ENCODE data around the gene ANKRD24. TPM values are rescaled to one million over a fixed set of nuclear protein-coding genes. Genes with fewer than 3 reads are reported as not detected.

ANKRD24 gene
- total and polyA plus RNA-seq, 2 experiments from 2014 or later: 6.2 to 7.4 TPM

DNA sequence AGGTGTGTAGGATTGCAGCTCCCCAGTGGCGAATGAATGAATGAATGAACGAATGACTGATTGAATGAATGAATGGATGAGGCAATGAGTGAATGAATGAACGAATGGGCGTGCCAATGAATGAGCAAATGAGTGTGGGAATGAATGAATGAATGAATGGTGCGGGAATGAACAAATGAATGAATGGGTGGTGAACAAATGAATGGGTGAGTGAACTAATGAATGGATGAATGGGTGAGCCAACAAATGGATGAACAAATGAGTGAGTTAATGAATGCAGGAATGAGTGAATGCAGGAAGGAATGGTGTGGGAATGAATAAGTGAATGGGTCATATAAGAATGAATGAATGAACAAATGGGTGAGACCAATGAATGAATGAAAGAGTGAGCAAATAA, 14.7 kb downstream of the ANKRD24 start:
- Histone ChIP-seq H3K4me1 (ENCODE audit: low read depth) (no peaks in the 10 kb centered on the region), H3K9me3 (ENCODE audit: low read depth) (no peaks in the 10 kb centered on the region), H3K36me3 (no peaks in the 10 kb centered on the region), H3K4me3 (no peak overlapping the region), H3K27me3 (peaks cover 55% of the 10 kb centered on the region), H3K27ac (no peak overlapping the region)
- no peak for TF ChIP-seq CTCF (IDR thresholded peaks at IDR 0.05; ENCODE audit: low read depth, low read length)
- no peak for DNase-seq (ENCODE audit: low read depth in 1 of 2, low spot score in 1 of 2)

DNA sequence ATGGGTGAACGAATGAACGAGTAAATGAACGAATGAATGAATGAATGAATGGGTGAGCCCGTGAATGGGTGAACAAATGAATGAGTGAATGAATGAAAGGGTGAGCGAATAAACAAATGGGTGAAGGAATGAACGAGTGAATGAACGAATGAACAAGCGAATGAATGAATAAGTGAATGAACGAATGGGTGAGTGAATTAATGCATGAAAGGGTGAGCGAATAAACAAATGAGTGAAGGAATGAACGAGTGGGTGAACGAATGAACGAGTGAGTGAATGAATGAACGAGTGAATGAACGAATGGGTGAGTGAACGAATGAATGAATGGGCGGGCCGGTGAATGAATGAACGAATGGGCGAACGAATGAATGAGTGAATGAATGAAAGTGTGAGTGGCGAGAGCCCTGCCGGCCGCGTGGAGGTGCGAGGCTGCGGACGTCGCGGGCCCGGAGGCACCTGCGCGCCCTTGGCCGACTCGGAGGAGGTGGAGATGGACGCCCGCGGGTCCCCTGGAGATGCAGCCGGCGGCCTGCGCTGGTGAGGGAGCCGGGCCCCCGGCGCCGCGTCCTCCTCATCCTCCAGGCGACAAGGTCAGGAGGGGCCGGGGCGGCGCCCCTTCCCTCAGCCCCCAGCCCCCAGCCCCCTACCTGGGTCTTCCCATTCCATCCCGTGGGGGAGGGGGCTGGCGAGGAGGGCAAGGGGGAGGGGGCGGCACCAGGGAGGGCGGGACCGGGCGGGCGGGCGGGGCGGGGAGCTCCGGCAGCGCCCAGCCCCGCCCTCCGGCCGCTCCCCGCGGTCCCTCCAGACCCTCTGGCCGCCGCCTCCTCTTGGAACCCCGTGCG, 15.4 kb downstream of the ANKRD24 start:
- no peaks in the 10 kb centered on the region for H3K9me3 ChIP-seq (ENCODE audit: low read depth)
- DNase-seq (ENCODE audit: low read depth in 1 of 2, low spot score in 1 of 2): peak in 1 of 2 donors; percentile 56
- peaks cover 55% of the 10 kb centered on the region for H3K27me3 ChIP-seq

DNA sequence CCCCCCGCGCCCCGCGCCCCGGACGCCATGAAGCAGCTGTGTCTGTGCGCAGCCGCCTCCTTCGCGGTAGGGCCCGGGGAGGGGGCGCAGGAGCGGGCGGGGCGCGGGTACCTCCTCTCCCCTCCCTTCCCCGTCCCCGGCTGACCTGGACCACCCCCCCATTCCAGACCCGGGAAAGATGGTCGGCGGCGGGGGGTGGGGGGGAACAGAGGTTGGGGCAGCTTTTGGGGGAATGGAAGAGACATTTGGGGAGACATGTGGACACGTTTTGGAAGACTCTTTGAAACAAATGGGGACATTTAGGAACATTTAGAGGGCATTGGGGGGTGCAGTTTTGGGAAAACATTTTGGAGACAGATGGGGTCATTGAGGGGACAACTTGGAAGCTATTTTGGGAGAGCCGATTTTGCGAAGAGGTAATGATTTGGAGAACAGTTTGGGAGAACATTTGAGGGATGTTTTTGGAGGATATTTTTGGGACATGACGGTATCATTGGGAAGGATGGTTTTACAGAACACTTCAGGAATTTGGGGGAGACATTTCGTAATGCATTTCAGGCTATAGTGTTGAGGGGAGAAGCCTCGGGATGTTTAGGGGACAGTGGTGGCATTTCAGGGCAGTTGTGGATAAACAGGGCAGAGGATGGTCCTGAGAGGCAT, 16.1 kb downstream of the ANKRD24 start:
- H3K27me3 ChIP-seq: peaks cover 55% of the 10 kb centered on the region
- no peak for DNase-seq (ENCODE audit: low read depth in 1 of 2, low spot score in 1 of 2)
- H3K4me3 ChIP-seq: peak overlapping the region; percentile 43

More for the DNA sequence above, 15.4 kb downstream of the ANKRD24 start:
- no peak for TF ChIP-seq CTCF (IDR thresholded peaks at IDR 0.05; ENCODE audit: low read depth, low read length)
- H3K4me3 ChIP-seq: peak overlapping the region; percentile 43
- no peak overlapping the region for H3K27ac ChIP-seq
- H3K4me1 ChIP-seq (ENCODE audit: low read depth): no peaks in the 10 kb centered on the region
- H3K36me3 ChIP-seq: no peaks in the 10 kb centered on the region

GRCh38 chr19:4199699-4200293, 17.3 kb downstream of the ANKRD24 start:
- Histone ChIP-seq H3K36me3 (no peaks in the 10 kb centered on the region), H3K27me3 (peaks cover 50% of the 10 kb centered on the region), H3K4me1 (ENCODE audit: low read depth) (no peaks in the 10 kb centered on the region), H3K27ac (no peak overlapping the region), H3K4me3 (no peak overlapping the region), H3K9me3 (ENCODE audit: low read depth) (no peaks in the 10 kb centered on the region)
- no peak for TF ChIP-seq CTCF (IDR thresholded peaks at IDR 0.05; ENCODE audit: low read depth, low read length)
- DNase-seq (ENCODE audit: low read depth in 1 of 2, low spot score in 1 of 2): no peak

More for the DNA sequence above, 16.1 kb downstream of the ANKRD24 start:
- no peak for TF ChIP-seq CTCF (IDR thresholded peaks at IDR 0.05; ENCODE audit: low read depth, low read length)
- Histone ChIP-seq H3K36me3 (no peaks in the 10 kb centered on the region), H3K27ac (no peak overlapping the region), H3K9me3 (ENCODE audit: low read depth) (no peaks in the 10 kb centered on the region), H3K4me1 (ENCODE audit: low read depth) (no peaks in the 10 kb centered on the region)

DNA sequence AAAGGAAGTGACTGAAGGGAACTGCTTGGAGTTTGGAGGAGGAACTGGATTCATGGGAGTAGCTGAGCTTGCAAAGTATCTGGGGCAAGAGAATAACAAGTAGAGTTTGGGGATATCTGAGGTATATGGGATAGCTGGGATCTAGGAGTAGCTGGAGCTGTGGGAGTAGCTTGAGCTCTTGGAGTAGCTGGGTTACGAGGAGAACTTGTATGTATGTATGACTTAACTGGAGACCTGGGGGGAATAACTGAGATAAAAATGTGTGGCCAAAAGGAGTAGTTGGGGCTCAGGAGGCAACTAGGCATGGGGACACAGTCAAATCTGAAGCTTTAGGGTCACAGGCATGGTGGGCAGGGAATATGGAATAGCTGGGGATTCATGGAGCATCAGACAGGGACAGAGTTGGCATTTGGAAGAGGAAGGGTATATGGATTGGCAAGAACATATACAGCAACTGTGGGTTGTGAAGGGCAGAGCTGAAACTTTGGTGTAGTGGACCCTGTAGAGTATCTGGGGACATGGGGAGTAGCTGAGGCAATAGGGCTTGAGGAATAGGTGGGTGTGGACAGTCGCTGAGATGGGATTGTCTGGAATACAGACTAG, 18.6 kb downstream of the ANKRD24 start:
- Histone ChIP-seq H3K4me1 (ENCODE audit: low read depth) (no peaks in the 10 kb centered on the region), H3K27ac (no peak overlapping the region), H3K9me3 (ENCODE audit: low read depth) (no peaks in the 10 kb centered on the region), H3K27me3 (peaks cover 50% of the 10 kb centered on the region), H3K4me3 (no peak overlapping the region), H3K36me3 (no peaks in the 10 kb centered on the region)
- TF ChIP-seq CTCF (IDR thresholded peaks at IDR 0.05; ENCODE audit: low read depth, low read length): no peak
- no peak for DNase-seq (ENCODE audit: low read depth in 1 of 2, low spot score in 1 of 2)

Measured in cardiac muscle cell (in vitro differentiated cells and primary cell).